Chondrocyte (in vitro differentiated cells): ENCODE data around the gene SHISA4. TPM values are rescaled to one million over a fixed set of nuclear protein-coding genes. Genes with fewer than 3 reads are reported as not detected.

Experiments
- DNase-seq: peaks from one replicate; pipeline ENCODE4 v3.0.0; 2021; ENCODE audit warnings: mixed read lengths, low spot score
- H3K27ac Mint-ChIP-seq: one replicate; pipeline ENCODE4 v1.8.0; 2021; ENCODE audit warnings: mild to moderate bottlenecking, moderate library complexity, mixed read lengths; ENCODE audit not compliant: unreplicated experiment
- H3K27me3 Mint-ChIP-seq: 2 replicates; pipeline ENCODE4 v1.8.0; 2021; ENCODE audit warnings: low read depth, mixed read lengths
- H3K36me3 Mint-ChIP-seq: 2 replicates; pipeline ENCODE4 v1.8.0; 2021; ENCODE audit warnings: low read depth, mixed read lengths
- H3K4me1 Mint-ChIP-seq: 2 replicates; pipeline ENCODE4 v1.8.0; 2021; ENCODE audit warnings: low read depth, mild to moderate bottlenecking, mixed read lengths
- H3K4me3 Mint-ChIP-seq: one replicate; pipeline ENCODE4 v1.8.0; 2021; ENCODE audit warnings: mild to moderate bottlenecking, moderate library complexity, mixed read lengths; ENCODE audit not compliant: unreplicated experiment
- H3K9me3 Mint-ChIP-seq: 2 replicates; pipeline ENCODE4 v1.8.0; 2021; ENCODE audit warnings: low read depth, mixed read lengths
- total RNA-seq: library from RNA; stranded (reverse); gene quantifications from 3 replicates; pipeline ENCODE4 v1.2.1, GENCODE V29; 2021
- TF ChIP-seq, protein P1 (sequence below): fragments of 200-600 bp; sonication (generic); IDR thresholded peaks from 2 replicates; pipeline ENCODE4 v1.5.0; 2021; ENCODE audit warnings: antibody characterized with exemption, mild to moderate bottlenecking, moderate library complexity

SHISA4 gene
- total RNA-seq, 1 donor from 2014 or later: 37.7 TPM

DNA sequence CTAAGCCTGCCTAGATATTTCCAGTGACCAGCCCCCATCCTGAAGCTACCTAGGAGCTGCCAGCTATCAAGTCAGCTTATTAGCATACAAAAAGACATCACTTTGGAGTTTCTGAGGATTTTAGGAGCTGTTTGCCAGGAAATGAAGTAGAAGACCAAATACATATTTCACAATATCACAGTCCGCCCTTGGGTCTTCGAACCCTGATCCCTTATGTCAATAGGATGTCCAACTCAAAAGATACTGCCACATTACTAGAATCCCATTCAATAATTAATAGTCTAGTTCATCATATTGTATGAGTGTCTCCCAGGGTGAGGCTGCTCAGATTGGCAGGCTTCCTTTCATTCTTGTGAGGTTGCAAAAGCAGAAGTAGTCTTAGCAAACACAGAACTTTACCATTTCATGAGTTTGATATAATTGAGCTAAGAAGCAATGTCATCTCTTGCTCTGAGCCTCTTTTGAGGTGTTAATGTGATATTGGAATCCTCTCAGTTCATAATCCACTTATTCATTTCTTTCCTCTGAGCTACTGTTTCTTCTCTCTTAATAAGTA lies 46.1 kb upstream of the SHISA4 start:
- no peak overlapping the region for H3K27ac Mint-ChIP-seq

DNA sequence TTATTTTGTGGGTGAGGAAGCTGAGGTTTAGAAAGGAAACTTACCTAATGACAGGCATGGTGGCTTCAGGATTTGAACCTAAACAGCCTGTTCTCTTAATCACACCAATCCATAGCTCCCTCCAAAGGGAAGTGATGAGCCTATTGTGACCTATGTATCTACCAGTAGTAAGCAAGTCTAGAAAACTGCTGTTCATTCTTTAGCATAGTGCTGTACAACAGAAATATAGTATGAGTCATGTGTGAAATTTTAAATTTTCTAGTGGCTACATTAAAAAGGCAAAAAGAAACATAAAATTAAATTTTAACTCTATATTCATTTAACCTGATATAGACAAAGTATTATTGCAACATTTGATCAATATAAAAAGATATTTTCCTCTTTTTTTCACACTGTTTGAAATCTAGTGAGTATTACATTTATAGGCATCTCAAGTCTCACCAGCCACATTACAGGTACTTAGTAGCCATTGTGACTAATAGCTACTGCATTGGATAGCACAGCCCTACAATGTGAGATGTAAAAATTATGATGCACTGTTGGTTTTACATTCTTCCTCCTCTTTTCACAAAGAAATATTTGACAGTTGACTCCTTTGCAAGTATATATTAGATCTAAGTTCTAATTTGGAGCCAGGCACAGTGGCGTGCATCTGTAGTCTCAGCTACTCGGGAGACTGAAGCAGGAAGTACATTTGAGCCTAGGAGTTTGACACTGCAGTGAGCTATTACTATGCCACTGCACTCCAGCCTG lies 43.2 kb upstream of the SHISA4 start:
- Mint-ChIP-seq H3K4me1 (peaks cover 60% of the 10 kb centered on the region), H3K9me3 (no peaks in the 10 kb centered on the region), H3K4me3 (no peak overlapping the region), H3K36me3 (peaks cover 2% of the 10 kb centered on the region), H3K27ac (peak overlapping the region; percentile 79), H3K27me3 (no peaks in the 10 kb centered on the region)
- DNase-seq: no peak
- TF ChIP-seq, protein P1, sequence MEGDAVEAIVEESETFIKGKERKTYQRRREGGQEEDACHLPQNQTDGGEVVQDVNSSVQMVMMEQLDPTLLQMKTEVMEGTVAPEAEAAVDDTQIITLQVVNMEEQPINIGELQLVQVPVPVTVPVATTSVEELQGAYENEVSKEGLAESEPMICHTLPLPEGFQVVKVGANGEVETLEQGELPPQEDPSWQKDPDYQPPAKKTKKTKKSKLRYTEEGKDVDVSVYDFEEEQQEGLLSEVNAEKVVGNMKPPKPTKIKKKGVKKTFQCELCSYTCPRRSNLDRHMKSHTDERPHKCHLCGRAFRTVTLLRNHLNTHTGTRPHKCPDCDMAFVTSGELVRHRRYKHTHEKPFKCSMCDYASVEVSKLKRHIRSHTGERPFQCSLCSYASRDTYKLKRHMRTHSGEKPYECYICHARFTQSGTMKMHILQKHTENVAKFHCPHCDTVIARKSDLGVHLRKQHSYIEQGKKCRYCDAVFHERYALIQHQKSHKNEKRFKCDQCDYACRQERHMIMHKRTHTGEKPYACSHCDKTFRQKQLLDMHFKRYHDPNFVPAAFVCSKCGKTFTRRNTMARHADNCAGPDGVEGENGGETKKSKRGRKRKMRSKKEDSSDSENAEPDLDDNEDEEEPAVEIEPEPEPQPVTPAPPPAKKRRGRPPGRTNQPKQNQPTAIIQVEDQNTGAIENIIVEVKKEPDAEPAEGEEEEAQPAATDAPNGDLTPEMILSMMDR: no peak

More for the DNA sequence above, 46.1 kb upstream of the SHISA4 start:
- DNase-seq: no peak
- TF ChIP-seq, protein P1: no peak
- Mint-ChIP-seq H3K27me3 (no peaks in the 10 kb centered on the region), H3K4me1 (peaks cover 38% of the 10 kb centered on the region), H3K9me3 (no peaks in the 10 kb centered on the region), H3K4me3 (no peak overlapping the region), H3K36me3 (no peaks in the 10 kb centered on the region)

DNA sequence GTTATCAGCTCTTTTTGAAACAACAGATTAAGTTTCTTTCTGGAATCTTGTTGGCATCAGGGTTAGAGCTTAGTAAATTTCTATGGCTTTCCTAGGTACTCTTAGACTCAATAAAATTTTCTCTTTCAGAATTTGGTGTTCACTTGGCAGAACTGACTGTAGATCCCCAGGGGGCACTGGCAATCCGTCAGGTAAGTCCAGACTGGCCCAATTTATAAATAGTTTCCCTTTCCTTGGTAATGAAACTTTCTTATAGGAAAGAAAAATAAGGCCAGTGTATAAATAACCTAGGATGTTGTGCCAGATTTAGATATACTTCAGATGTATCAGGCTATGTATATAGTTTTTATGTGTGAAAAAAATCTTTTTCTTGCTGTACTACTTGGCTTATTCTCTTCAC lies 41.5 kb upstream of the SHISA4 start:
- DNase-seq: no peak
- Mint-ChIP-seq H3K36me3 (peaks cover 3% of the 10 kb centered on the region), H3K27me3 (no peaks in the 10 kb centered on the region), H3K4me3 (no peak overlapping the region), H3K4me1 (peaks cover 68% of the 10 kb centered on the region), H3K9me3 (no peaks in the 10 kb centered on the region), H3K27ac (peak overlapping the region; percentile 82)
- TF ChIP-seq, protein P1: no peak

DNA sequence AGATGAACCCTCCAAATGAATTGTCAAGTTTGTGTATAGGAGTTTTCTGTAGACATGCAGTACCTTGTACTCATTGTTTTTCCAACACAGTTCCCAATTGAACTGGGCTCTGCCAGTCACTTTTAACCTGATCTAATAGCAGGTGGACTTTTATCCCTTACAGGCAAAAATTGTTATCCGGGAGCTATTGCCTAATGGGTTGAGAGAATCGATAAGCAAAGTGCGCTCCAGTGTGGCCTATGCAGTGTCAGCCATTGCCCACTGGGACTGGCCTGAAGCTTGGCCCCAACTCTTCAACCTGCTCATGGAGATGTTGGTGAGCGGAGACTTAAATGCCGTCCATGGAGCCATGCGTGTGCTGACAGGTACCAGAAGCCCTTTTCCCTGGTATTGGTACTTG lies 40.5 kb upstream of the SHISA4 start:
- no peak for DNase-seq
- TF ChIP-seq, protein P1: no peak
- no peak overlapping the region for H3K4me3 Mint-ChIP-seq
- H3K9me3 Mint-ChIP-seq: no peaks in the 10 kb centered on the region
- no peaks in the 10 kb centered on the region for H3K27me3 Mint-ChIP-seq
- H3K4me1 Mint-ChIP-seq: peaks cover 62% of the 10 kb centered on the region
- peak overlapping the region; percentile 29 for H3K27ac Mint-ChIP-seq
- H3K36me3 Mint-ChIP-seq: peaks cover 8% of the 10 kb centered on the region

DNA sequence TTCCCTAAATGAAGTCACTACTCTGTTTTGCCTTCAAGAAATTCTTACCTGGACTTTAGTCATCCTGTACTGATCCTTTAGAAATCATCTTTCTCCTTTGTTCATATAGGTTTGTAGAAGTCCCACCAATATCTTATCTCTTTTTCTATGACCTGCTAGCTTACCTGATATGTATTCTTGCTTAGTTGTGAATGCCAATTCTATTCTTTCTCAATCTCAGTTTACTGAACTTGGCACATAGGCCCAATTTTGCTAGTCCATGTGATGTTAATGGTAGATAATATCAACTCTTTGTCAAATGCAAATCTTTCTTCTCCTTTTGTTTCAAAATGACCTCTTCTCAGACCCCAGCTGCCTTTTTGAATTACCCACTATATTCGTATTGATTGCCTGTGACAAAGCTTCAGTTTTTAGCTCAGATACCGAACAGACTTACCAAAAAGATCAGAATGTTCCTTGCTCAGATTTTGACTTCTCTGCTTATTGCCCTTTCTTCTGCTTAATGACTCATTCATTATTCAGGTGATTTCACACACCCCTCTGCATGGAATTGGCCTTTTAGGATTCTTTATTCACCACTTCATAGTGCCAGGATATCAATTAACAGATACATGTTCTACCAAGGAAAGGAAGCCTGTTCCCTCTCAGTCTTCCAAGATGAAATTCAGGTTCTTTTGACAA lies 39.2 kb upstream of the SHISA4 start:
- H3K27ac Mint-ChIP-seq: peak overlapping the region; percentile 87
- TF ChIP-seq, protein P1: no peak
- H3K27me3 Mint-ChIP-seq: no peaks in the 10 kb centered on the region
- peaks cover 62% of the 10 kb centered on the region for H3K4me1 Mint-ChIP-seq
- peaks cover 14% of the 10 kb centered on the region for H3K36me3 Mint-ChIP-seq
- H3K9me3 Mint-ChIP-seq: no peaks in the 10 kb centered on the region
- no peak for DNase-seq
- H3K4me3 Mint-ChIP-seq: no peak overlapping the region
